NCI-H2171 (cell line): ENCODE results near the gene PUDP.
"Not testable (repeated sequence)": the region's sequence is repeated elsewhere in the genome, so short reads cannot be mapped to it uniquely, and the experiment has no call there.

Experiments
- DNase-seq: peaks from one replicate; lab custom pipeline; 2025; lab: John Stamatoyannopoulos, UW

PUDP gene

GRCh38 chrX:7026365-7026764 lies 121.6 kb downstream of the PUDP start:
- not testable (repeated sequence) for DNase-seq

GRCh38 chrX:7025471-7025870 lies 122.5 kb downstream of the PUDP start:
- DNase-seq, result no peak

- DNase-seq, result no peak
These were observed 123.1 kb downstream of the PUDP start for GRCh38 chrX:7024850-7025249.

GRCh38 chrX:7022996-7023395 lies 125.0 kb downstream of the PUDP start:
- DNase-seq, result not testable (repeated sequence)

- no peak for DNase-seq
These were observed 126.0 kb downstream of the PUDP start for GRCh38 chrX:7021991-7022390.

- DNase-seq, result no peak
These were observed 128.4 kb downstream of the PUDP start for GRCh38 chrX:7019555-7019954.

GRCh38 chrX:7012262-7012834 lies 135.6 kb downstream of the PUDP start:
- not testable (repeated sequence) for DNase-seq

GRCh38 chrX:7010897-7011296 lies 137.1 kb downstream of the PUDP start:
- not testable (repeated sequence) for DNase-seq

GRCh38 chrX:7007328-7007727 lies 140.6 kb downstream of the PUDP start:
- DNase-seq, result not testable (repeated sequence)
